Inflammatory macrophage (primary cell): ENCODE results near the gene MSH4.
"Not testable (repeated sequence)": the region's sequence is repeated elsewhere in the genome, so short reads cannot be mapped to it uniquely, and the experiment has no call there.

ENCODE experiments used
- DNase-seq, 2 donors: peaks; one replicate each; pipeline ENCODE4 v3.0.0-alpha.2; 2020 to 2022
- total RNA-seq, 18 experiments: gene quantifications; one replicate each; lab custom pipeline; 2026; ENCODE audit warnings: mixed read lengths in 6 of 18, inconsistent platforms in 2 of 18; lab: John Stamatoyannopoulos, UW

The MSH4 gene
- 0.06 to 0.68 (median 0.22) reads per million in 18 experiments for total RNA-seq

- no peak for DNase-seq
These were observed at the start of gene MSH4 for GRCh38 chr1:75796376-75797272. MSH4 (plus strand) TSS chr1:75796882; CDS start chr1:75796986, 104 bp downstream.

GRCh38 chr1:75757210-75757609, 39.5 kb upstream of the MSH4 start:
- not testable (repeated sequence) for DNase-seq

DNA sequence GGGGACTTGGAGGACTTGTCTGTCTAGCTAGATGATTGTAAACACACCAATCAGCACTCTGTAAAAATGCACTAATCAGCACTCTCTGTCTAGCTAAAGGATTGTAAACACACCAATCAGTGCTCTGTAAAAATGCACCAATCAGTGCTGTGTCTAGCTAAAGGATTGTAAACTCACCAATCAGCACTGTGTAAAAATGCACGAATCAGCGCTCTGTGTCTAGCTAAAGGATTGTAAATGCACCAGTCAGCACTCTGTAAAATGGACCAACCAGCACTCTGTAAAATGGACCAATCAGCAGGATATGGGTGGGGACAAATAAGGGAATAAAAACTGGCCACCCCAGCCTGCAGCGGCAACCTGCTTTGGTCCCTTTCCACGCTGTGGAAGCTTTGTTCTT, 38.1 kb upstream of the MSH4 start:
- not testable (repeated sequence) for DNase-seq

- DNase-seq = no peak
These were observed 32.5 kb upstream of the MSH4 start for GRCh38 chr1:75764057-75764655.

- no peak for DNase-seq
These were observed 30.9 kb upstream of the MSH4 start for GRCh38 chr1:75765697-75766355.

DNA sequence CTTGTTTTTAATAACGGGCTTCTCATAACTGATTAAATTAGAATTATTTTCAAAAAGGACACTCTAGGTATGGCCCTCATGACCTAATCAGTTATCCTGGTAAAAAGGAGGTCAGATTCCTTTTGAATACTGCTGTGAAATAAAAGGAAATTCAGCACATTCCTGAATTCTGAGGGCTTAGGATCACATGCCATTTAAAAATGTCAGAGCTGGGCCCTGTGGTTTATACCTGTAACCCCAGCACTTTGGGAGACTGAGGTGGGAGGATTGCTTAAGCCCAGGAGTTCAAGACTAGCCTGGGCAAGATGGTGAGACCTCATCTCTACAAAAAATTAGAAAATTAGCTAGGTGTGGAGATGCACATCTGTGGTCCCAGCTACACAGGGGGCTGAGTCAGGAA, 28.7 kb upstream of the MSH4 start:
- DNase-seq = no peak

- no peak for DNase-seq
These were observed 25.9 kb upstream of the MSH4 start for GRCh38 chr1:75770761-75771160.

- no peak for DNase-seq
These were observed 24.7 kb upstream of the MSH4 start for GRCh38 chr1:75771978-75772377.

- not testable (repeated sequence) for DNase-seq
These were observed 18.9 kb upstream of the MSH4 start for GRCh38 chr1:75777812-75778211.

- not testable (repeated sequence) for DNase-seq
These were observed 18.0 kb upstream of the MSH4 start for GRCh38 chr1:75778694-75779093.

GRCh38 chr1:75780183-75780582, 16.5 kb upstream of the MSH4 start:
- not testable (repeated sequence) for DNase-seq

DNA sequence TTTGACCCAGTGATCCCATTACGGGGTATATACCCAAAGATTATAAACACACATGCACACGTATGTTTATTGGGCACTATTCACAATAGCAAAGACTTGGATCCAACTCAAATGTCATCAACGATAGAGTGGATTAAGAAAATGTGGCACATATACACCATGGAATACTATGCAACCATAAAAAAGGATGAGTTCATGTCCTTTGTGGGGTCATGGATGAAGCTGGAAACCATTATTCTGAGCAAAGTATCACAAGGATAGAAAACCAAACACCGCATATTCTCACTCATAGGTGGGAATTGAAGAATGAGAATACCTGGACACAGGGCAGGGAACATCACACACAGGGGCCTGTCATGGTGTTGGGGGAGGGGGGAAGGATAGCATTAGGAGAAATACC, 12.8 kb upstream of the MSH4 start:
- DNase-seq = not testable (repeated sequence)

DNA sequence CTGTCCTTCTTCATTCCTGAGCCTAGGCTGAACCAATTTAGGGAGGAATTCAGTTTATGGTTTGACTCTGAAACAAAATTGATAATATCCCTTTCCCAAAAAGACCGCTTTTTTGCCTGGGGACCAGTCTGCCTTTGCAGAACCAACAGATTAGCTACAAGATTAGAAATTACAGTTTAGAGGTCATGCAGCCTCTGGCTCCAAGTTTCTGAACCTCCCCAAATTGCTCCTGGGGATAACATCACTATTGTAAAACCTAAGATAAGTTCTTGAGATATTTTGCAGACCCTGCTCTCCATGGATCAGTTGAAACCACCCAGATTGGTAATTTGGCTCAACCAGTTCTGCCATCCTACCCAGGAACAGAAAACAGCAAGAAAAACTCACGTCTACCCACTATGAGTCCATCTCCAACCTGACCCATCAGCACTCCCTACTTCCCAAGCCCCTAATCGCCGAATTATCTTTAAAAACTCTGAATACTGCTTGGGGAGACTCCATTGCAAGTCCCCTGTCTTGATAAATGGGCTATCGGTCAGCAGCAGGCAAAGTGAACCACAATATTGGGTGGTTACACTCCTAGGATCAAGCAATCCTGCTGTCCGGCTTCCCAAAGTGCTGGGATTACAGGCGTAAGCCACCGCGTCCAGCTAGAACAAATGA, 11.2 kb upstream of the MSH4 start:
- no peak for DNase-seq

DNA sequence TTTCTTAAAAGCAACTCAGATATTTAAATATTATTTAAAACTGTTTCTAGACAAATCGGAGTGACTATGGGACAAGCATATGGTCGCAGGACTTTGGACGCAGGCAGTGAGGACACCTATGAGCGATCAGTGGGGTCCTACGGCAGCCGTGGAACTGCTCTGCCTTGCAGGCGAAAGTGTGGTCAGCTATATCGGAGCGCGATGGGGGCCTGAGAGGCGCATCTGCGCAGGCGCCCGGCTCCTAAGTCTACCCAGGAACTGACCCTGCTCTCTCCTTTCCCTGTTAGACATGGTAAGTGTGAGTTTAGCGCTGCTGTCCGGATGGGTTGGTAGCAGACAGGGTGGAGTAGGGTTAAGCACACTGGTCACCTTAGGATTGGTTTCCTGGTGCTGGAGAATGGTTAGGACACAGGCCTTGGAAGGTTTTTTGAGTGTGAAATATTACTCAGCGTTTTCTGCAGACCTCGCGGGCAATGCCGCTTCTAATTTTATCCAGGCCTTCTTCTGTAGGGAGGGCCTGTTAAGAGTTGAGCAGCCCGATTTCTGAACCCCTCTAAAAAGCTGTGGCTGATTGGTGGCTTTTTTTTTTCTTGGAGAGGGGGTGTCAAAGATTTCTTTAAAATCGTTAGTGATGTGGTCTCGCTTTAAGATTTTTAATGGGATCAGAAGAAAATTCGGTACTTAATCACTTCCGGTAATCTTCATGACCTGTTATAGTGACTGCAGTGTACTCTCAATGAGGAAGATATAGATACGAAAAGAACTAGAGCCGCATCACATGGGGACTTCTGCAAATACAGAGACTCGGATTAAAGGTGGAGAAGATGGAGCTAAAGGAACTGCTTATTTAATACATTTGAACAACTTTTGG, 10.5 kb upstream of the MSH4 start, which contains the start of gene RABGGTB:
Gene RABGGTB, plus strand, starts transcription at position 274 of the 871 bp plus-strand sequence. Its CDS starts 16 bp downstream, at position 290.
- peak; percentile 97 to 98 for DNase-seq

DNA sequence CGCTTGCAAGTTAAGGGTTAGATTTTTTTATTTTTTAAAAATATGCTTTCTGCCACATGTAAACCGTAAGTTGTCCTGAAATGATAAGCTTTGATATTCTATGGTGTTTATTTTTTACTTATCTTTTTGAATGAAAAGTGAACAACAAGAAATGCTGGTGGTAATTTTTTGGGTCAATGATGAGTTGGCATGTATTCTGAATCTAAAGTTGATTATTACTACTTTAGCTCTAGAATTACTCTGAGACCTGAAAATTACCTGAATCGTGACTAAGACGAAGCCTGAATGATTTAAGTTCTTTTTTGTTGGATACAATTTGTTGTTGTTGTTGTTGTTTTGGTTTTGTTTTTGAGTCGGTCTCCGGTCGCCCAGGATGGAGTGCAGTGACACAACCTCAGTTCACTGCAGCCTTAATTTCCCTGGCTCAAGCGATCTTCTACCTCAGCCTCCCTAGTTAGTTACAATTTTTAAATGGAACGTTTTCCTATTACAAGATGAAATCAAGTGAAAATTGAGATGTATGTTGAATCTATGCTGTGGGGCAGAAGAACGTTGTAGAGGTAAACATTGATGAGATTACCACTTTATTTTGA, 9.7 kb upstream of the MSH4 start:
- DNase-seq = no peak

GRCh38 chr1:75787524-75787923, 9.2 kb upstream of the MSH4 start:
- DNase-seq = no peak

DNA sequence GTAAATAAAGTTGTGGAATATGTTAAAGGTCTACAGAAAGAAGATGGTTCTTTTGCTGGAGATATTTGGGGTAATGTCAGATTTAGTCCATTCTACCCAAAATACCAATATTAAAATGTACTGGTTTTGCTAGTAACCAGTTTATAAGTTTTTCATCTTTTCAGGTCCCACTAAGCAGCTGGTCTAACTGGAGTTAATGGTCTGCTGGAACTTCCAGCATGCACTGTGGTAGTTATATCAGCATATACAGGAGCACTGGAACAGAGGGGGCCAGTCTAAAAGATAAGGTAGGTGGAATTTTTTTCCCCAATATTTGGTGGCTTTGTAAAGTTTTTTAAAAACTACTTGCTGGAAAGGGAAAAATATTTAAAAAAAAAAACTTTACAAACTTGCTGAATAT, 6.7 kb upstream of the MSH4 start:
- no peak for DNase-seq

DNA sequence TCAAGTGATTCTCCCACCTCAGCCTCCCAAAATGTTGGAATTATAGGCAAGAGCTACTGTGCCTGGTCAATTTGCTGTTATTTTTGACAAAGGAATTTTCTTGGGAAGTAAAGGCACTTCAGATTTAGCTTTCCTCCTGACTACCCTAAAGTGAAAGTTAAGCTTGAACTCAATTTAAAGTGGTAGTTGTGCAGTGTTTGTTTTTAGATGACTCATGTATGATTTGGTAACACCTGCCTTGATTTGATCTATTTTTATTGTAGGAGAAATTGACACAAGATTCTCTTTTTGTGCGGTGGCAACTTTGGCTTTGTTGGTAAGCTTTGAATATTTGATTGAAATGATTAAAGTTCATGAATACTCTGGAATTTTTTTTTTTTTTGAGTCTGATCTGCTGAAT, 5.7 kb upstream of the MSH4 start:
- DNase-seq = no peak

DNA sequence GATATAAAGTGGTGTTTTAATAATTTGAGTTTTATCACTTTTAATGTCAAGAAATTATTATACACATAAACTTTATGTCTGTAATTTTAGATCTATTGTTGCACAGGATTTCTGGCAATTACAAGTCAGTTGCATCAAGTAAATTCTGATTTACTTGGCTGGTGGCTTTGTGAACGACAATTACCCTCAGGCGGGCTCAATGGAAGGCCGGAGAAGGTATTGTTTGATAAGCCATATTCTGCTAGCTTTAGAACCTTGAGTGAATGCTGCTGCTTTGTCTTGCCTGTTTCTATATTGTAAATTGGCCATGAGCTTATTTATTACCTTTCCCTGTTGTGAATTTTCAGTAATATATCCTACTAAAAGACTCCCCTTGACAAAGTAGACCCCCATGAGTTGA, 4.6 kb upstream of the MSH4 start:
- DNase-seq = no peak

DNA sequence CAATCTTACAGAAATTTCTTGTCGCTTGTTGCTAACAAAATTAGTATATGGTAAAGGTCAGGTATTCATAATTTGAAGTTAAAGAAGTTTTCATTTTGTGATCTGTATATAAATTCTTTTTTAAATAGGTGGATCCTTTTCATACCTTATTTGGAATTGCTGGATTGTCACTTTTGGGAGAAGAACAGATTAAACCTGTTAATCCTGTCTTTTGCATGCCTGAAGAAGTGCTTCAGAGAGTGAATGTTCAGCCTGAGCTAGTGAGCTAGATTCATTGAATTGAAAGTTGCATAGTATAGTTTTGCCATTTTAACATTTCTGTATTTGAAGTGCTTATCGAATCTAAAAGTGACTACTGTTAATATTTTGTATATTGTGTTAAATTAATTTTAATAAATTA, 2.3 kb upstream of the MSH4 start:
- DNase-seq = no peak

- DNase-seq = no peak
These were observed 934 bp upstream of the MSH4 start for GRCh38 chr1:75795703-75796193.
